Stimulated activated CD4-positive, alpha-beta T cell treated with anti-CD3 and anti-CD28 coated beads, Interleukin-1b, Interleukin-23, amount 100 ng/mL, for 1 hour (primary cell): ENCODE measurements around the gene DEFB128.
"Not testable (repeated sequence)": the region's sequence is repeated elsewhere in the genome, so short reads cannot be mapped to it uniquely, and the experiment has no call there.

Experiments used
- DNase-seq, 2 donors: peaks; one replicate each; pipeline ENCODE4 v3.0.0-alpha.2; 2020; ENCODE audit warnings: low read depth in 2 of 2

DEFB128 gene

GRCh38 chr20:189611-190010, at the start of gene DEFB128:
DEFB128 (minus strand) TSS chr20:189711; CDS start chr20:189623, 88 bp downstream.
- DNase-seq = no peak

- no peak for DNase-seq
Measured at GRCh38 chr20:237929-238328, 48.4 kb upstream of the DEFB128 start.

- DNase-seq = no peak
Measured at GRCh38 chr20:237489-237888, 48.0 kb upstream of the DEFB128 start.

GRCh38 chr20:235891-236290, 46.4 kb upstream of the DEFB128 start:
- DNase-seq = no peak

- no peak for DNase-seq
Measured at GRCh38 chr20:227439-228105, 38.1 kb upstream of the DEFB128 start.

GRCh38 chr20:226958-227357, 37.4 kb upstream of the DEFB128 start, which contains the start of gene DEFB129:
DEFB129 (plus strand) TSS chr20:227258; CDS start chr20:227289, 31 bp downstream.
- no peak for DNase-seq

- DNase-seq = not testable (repeated sequence)
Measured at GRCh38 chr20:225879-226278, 36.4 kb upstream of the DEFB128 start.

GRCh38 chr20:221258-221830, 31.8 kb upstream of the DEFB128 start:
- no peak for DNase-seq

GRCh38 chr20:219290-220115, 30.0 kb upstream of the DEFB128 start:
- no peak for DNase-seq

GRCh38 chr20:217266-217665, 27.8 kb upstream of the DEFB128 start:
- no peak for DNase-seq

GRCh38 chr20:215796-216195, 26.3 kb upstream of the DEFB128 start:
- no peak for DNase-seq

GRCh38 chr20:214383-214782, 24.9 kb upstream of the DEFB128 start:
- DNase-seq = no peak

- no peak for DNase-seq
Measured at GRCh38 chr20:210809-211502, 21.4 kb upstream of the DEFB128 start.

GRCh38 chr20:208942-209566, 19.5 kb upstream of the DEFB128 start:
- DNase-seq = no peak

- DNase-seq = not testable (repeated sequence)
Measured at GRCh38 chr20:203630-204029, 14.1 kb upstream of the DEFB128 start.

GRCh38 chr20:199996-200395, 10.5 kb upstream of the DEFB128 start:
- DNase-seq = no peak

GRCh38 chr20:198225-198624, 8.7 kb upstream of the DEFB128 start:
- no peak for DNase-seq

- no peak for DNase-seq
Measured at GRCh38 chr20:187733-188132, 1.8 kb downstream of the DEFB128 start.

- DNase-seq = no peak
Measured at GRCh38 chr20:184288-184687, 5.2 kb downstream of the DEFB128 start.

- DNase-seq = no peak
Measured at GRCh38 chr20:168876-169275, 20.6 kb downstream of the DEFB128 start.

GRCh38 chr20:164618-165017, 24.9 kb downstream of the DEFB128 start:
- DNase-seq = no peak

GRCh38 chr20:157154-157553, 32.4 kb downstream of the DEFB128 start, which contains the start of gene DEFB127:
DEFB127 (plus strand) TSS chr20:157454; CDS start chr20:157545, 91 bp downstream.
- DNase-seq = no peak
